Body of pancreas (tissue), 4 donors: ENCODE data around the gene CXorf49. TPM values are rescaled to one million over a fixed set of nuclear protein-coding genes. Genes with fewer than 3 reads are reported as not detected.
"Not testable (repeated sequence)": the region's sequence is repeated elsewhere in the genome, so short reads cannot be mapped to it uniquely, and the experiment has no call there.

Source experiments
- ATAC-seq: fragments of 150-250 bp; one replicate; pipeline ENCODE4 v1.9.1; 2016
- DNase-seq, 4 donors: peaks; one replicate each; pipeline ENCODE4 v3.0.0-alpha.2; 2019
- H3K27ac ChIP-seq, 4 donors: fragments of 200-600 bp; sonication (generic); 1 replicate in 3 of 4; 2 replicates in 1 of 4; pipeline versions ENCODE4 v1.5.1 to v1.6.1; 2016 to 2019; ENCODE audit warnings: mild to moderate bottlenecking in 1 of 4, mixed read lengths in 1 of 4, moderate library complexity in 1 of 4
- H3K27me3 ChIP-seq, 2 donors: fragments of 200-600 bp; sonication (generic); one replicate each; pipeline ENCODE4 v1.6.0; 2016; ENCODE audit warnings: mild to moderate bottlenecking in 1 of 2
- H3K36me3 ChIP-seq, 2 donors: fragments of 200-600 bp; sonication (generic); replicated peaks in 1 of 2; 2 replicates each; pipeline ENCODE4 v1.5.1; 2016; ENCODE audit warnings: low read depth in 2 of 2; ENCODE audit not compliant: insufficient read depth in 1 of 2
- H3K4me1 ChIP-seq: fragments of 200-600 bp; sonication (generic); one replicate; pipeline ENCODE4 v1.6.0; 2016
- H3K4me3 ChIP-seq, 2 donors: fragments of 200-600 bp; sonication (generic); 1 replicate in 1 of 2; 2 replicates in 1 of 2; pipeline ENCODE4 v1.5.1; 2016 to 2019
- H3K9me3 ChIP-seq, 3 donors: fragments of 200-600 bp; sonication (generic); 1 replicate in 2 of 3; 2 replicates in 1 of 3; pipeline ENCODE4 v1.5.1; 2016
- POLR2A ChIP-seq, 3 donors: fragments of 450-650 bp; IDR thresholded peaks; one replicate each; pipeline ENCODE4 v1.6.1; 2016; ENCODE audit warnings: antibody characterized with exemption in 3 of 3, mild to moderate bottlenecking in 2 of 3
- WGBS, 2 donors: methylation state at CpG; one replicate each; pipeline ENCODE4 v1.1.5; 2017; 5-methylcytosine and 5-hydroxymethylcytosine counted together
- intact Hi-C: fragments of 100-400 bp; cut with DNase I; formaldehyde crosslinking; loops from one replicate; pipeline ENCODE4 v1.15.1; 2023
- total RNA-seq, 2 donors: library from RNA; depleted of rRNA; stranded (reverse); fragments of >200 nt; gene quantifications; one replicate each; pipeline ENCODE4 v1.1.0, GENCODE V29; 2016
- TF ChIP-seq, protein P1 (sequence below), 7 experiments: fragments of 450-650 bp in 4 of 7; fragments of 200-600 bp in 3 of 7; sonication (generic) in 3 of 7; IDR thresholded peaks; one replicate each; pipeline ENCODE4 v1.5.1; 2016 to 2019; ENCODE audit warnings: antibody characterized with exemption in 7 of 7

Gene CXorf49
- total RNA-seq, 2 donors from 2014 or later: not detected

DNA sequence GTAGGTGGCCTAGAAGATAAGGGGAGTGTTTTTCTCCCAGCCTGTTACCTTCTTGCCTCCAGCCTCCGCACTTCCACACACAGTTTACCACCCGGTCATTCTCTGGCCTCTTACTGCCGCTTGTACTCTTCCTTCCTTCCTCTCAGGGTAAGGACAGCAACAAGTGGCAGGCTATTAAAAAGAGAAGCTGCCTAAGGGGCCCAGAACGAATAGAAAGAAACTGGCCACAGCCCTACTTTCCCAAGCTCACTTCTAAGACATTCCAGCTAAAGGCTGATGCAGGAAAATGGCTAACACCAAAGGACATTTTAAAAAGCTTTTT, 19.1 kb downstream of the CXorf49 start:
- not testable (repeated sequence) for DNase-seq, H3K36me3 ChIP-seq

GRCh38 chrX:71698299-71699022, 19.6 kb downstream of the CXorf49 start:
- ATAC-seq, H3K9me3 ChIP-seq, intact Hi-C loops, H3K4me1 ChIP-seq, H3K4me3 ChIP-seq, H3K36me3 ChIP-seq, H3K27ac ChIP-seq, H3K27me3 ChIP-seq, DNase-seq: not testable (repeated sequence)
- WGBS, 2 donors: no CpG with 5 or more reads among the region's 12 CpGs

More for the DNA sequence above, 19.1 kb downstream of the CXorf49 start:
- H3K27ac ChIP-seq, H3K9me3 ChIP-seq, H3K4me3 ChIP-seq, H3K27me3 ChIP-seq, H3K4me1 ChIP-seq, ATAC-seq, intact Hi-C loops: not testable (repeated sequence)
- WGBS, 2 donors: no CpG with 5 or more reads among the region's 4 CpGs

DNA sequence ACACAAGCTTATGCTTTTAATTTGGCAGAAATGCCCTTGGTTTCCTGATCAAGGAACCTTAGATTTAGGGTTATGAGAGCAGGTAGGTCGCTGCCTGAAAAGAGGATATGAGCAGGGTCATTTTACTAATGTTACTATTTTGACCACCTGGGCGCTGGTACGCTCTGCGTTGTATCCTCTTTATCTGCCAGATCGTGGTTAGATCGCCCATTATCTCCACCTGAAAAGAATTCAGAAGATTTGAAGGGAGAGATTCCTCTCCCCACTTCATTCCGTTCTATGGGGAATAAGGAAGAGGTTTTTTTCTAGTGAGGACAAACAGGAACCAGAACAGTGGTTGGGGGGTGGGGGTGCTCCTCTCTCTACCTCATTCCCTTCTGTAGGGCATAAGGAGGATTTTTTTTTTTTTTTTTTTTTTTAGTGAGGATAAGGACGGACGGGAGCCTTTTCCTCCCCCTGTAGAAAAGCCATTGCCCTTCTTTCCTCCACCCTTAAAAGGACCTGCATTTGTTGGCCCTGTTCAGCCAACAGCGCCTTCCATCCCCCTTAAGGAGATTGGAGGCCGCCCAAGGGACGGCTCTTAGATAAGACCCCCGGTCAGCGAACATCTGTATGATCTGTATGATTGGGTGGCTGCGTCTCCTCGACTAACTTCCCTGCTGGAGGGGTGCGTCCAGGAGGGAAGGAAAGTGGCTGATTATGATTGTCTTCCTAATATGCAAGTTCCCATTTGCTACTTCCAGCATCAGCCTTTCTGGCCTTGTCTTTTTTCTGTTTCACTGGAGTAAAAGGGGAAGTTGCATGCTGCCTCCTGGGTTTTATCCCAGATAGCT, 20.4 kb downstream of the CXorf49 start:
- H3K4me3 ChIP-seq, intact Hi-C loops, H3K27ac ChIP-seq, H3K4me1 ChIP-seq, H3K27me3 ChIP-seq, DNase-seq, H3K36me3 ChIP-seq, ATAC-seq, H3K9me3 ChIP-seq: not testable (repeated sequence)
- no CpG with 5 or more reads among the region's 17 CpGs for WGBS, 2 donors

- H3K27me3 ChIP-seq, intact Hi-C loops, H3K27ac ChIP-seq, DNase-seq, ATAC-seq, H3K9me3 ChIP-seq, H3K36me3 ChIP-seq, H3K4me3 ChIP-seq, H3K4me1 ChIP-seq: not testable (repeated sequence)
- WGBS, 2 donors: no CpG with 5 or more reads among the region's 24 CpGs
Observed at GRCh38 chrX:71696641-71697465, 21.2 kb downstream of the CXorf49 start.

DNA sequence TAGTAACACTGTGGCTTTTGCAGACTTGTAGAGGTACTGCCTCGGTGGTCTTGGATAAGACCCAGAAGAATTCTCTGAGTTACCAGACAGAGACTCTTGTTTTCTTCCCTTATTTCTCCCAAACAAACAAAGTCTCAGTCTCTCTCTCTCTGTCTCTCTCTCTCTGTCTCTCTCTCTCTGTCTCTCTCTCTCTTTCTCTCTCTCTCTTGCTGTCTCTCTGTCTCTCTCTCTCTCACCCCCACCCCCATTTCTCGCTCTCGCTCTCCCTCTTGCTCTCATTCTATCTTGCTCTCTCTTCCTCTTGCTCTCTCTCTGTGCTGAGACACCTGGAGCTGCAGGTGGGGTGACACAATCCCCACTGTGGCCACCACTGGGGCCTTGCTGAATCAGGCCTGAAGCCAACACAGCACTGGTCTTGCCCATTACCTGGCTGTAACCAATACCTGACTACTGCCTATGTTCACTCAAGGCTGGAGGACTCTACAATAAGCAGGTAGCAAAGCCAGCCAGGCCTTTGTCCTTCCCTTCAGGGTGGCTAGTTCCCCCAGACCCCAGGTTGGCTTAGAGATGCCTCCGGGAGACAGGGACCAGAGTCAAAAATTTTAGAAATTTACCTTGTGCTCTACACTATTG, 38.4 kb downstream of the CXorf49 start:
- no peak for ATAC-seq
- Histone ChIP-seq H3K4me1 (no peaks in the 10 kb centered on the region), H3K27me3 (no peaks in the 10 kb centered on the region), H3K36me3 (no peaks in the 10 kb centered on the region), H3K9me3 (no peaks in the 10 kb centered on the region), H3K27ac (no peak overlapping the region), H3K4me3 (no peak overlapping the region)
- intact Hi-C loops: no loop called here
- TF ChIP-seq POLR2A (IDR thresholded peaks at IDR 0.05): no peak
- TF ChIP-seq, protein P1, sequence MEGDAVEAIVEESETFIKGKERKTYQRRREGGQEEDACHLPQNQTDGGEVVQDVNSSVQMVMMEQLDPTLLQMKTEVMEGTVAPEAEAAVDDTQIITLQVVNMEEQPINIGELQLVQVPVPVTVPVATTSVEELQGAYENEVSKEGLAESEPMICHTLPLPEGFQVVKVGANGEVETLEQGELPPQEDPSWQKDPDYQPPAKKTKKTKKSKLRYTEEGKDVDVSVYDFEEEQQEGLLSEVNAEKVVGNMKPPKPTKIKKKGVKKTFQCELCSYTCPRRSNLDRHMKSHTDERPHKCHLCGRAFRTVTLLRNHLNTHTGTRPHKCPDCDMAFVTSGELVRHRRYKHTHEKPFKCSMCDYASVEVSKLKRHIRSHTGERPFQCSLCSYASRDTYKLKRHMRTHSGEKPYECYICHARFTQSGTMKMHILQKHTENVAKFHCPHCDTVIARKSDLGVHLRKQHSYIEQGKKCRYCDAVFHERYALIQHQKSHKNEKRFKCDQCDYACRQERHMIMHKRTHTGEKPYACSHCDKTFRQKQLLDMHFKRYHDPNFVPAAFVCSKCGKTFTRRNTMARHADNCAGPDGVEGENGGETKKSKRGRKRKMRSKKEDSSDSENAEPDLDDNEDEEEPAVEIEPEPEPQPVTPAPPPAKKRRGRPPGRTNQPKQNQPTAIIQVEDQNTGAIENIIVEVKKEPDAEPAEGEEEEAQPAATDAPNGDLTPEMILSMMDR (IDR thresholded peaks at IDR 0.05): no peak
- DNase-seq: no peak
- 91 to 95% methylated on average over 4 of the region's 4 CpGs for WGBS, 2 donors

GRCh38 chrX:71677195-71677594, 40.9 kb downstream of the CXorf49 start:
- not testable (repeated sequence) for H3K4me3 ChIP-seq
- WGBS, 2 donors: 71 to 81% methylated on average over 2 to 6 of the region's 6 CpGs

DNA sequence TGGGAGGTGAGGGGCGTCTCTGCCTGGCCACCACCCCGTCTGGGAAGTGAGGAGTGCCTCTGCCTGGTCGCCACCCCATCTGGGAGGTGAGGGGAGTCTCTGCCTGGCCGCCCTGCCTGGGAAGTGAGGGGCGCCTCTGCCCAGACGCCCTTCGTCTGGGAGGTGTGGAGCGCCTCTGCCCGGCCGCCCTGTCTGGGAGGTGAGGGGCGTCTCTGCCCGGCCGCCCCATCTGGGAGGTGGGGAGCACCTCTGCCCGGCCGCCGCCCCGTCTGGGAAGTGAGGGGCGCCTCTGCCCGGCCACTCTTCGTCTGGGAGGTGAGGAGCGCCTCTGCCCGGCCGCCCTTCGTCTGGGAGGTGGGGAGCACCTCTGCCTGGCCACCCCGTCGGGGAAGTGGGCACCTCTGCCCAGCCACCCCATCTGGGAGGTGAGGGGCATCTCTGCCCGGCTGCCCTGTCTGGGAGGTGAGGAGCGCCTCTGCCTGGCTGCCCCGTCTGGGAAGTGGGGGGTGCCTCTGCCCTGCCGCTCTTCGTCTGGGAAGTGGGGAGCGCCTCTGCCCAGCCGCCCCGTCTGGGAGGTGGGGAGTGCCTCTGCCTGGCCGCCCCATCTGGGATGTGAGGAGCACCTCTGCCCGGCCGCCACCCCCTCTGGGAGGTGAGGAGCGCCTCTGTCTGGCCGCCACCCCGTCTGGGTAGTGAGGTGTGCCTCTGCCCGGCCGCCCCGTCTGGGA, 41.9 kb downstream of the CXorf49 start:
- ATAC-seq, intact Hi-C loops, H3K27me3 ChIP-seq, H3K27ac ChIP-seq, H3K4me3 ChIP-seq, H3K9me3 ChIP-seq, DNase-seq, H3K36me3 ChIP-seq, H3K4me1 ChIP-seq: not testable (repeated sequence)
- WGBS, 2 donors: 92% methylated on average over 17 of the region's 43 CpGs; no CpG with 5 or more reads in 1 of the 2 donors

More at GRCh38 chrX:71677195-71677594, 40.9 kb downstream of the CXorf49 start:
- H3K4me1 ChIP-seq, H3K27ac ChIP-seq, H3K9me3 ChIP-seq, H3K27me3 ChIP-seq, ATAC-seq, DNase-seq, H3K36me3 ChIP-seq, intact Hi-C loops: not testable (repeated sequence)

- intact Hi-C loops, H3K4me1 ChIP-seq, H3K36me3 ChIP-seq, H3K4me3 ChIP-seq, H3K27ac ChIP-seq, H3K27me3 ChIP-seq, DNase-seq, H3K9me3 ChIP-seq, ATAC-seq: not testable (repeated sequence)
- WGBS, 2 donors: 100% methylated on average over 6 of the region's 23 CpGs; no CpG with 5 or more reads in 1 of the 2 donors
Observed at GRCh38 chrX:71675636-71676035, 42.4 kb downstream of the CXorf49 start.
